ENCODE data around the gene RBBP7. TPM values are rescaled to one million over a fixed set of nuclear protein-coding genes. Genes with fewer than 3 reads are reported as not detected.

The RBBP7 gene
- total RNA-seq, 4 donors from 2014 or later: 51.2 to 115 (median 59.9) TPM

DNA sequence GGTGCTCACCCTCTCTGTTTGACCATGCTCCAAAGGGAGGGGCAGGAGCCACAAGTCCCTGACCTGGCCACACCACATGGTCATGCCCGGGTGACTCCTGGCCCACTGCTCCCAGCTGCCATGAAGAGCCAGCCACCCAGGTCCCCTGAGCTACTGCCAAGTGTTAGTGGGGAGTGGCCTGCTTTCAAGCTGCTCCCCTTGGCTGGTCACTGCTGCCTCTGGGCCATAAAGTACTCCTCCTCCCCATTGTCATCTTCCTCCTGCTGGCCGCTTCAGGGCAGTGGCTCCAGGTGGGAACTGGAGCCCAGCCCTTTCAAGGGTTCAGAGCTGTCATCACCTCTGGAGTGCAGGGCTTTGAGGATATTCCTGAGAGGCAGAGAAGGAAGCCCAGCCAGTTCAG lies 27.3 kb upstream of the RBBP7 start:
- TF ChIP-seq, protein P1, sequence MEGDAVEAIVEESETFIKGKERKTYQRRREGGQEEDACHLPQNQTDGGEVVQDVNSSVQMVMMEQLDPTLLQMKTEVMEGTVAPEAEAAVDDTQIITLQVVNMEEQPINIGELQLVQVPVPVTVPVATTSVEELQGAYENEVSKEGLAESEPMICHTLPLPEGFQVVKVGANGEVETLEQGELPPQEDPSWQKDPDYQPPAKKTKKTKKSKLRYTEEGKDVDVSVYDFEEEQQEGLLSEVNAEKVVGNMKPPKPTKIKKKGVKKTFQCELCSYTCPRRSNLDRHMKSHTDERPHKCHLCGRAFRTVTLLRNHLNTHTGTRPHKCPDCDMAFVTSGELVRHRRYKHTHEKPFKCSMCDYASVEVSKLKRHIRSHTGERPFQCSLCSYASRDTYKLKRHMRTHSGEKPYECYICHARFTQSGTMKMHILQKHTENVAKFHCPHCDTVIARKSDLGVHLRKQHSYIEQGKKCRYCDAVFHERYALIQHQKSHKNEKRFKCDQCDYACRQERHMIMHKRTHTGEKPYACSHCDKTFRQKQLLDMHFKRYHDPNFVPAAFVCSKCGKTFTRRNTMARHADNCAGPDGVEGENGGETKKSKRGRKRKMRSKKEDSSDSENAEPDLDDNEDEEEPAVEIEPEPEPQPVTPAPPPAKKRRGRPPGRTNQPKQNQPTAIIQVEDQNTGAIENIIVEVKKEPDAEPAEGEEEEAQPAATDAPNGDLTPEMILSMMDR (IDR thresholded peaks at IDR 0.05; ENCODE audit: low read depth): no peak

DNA sequence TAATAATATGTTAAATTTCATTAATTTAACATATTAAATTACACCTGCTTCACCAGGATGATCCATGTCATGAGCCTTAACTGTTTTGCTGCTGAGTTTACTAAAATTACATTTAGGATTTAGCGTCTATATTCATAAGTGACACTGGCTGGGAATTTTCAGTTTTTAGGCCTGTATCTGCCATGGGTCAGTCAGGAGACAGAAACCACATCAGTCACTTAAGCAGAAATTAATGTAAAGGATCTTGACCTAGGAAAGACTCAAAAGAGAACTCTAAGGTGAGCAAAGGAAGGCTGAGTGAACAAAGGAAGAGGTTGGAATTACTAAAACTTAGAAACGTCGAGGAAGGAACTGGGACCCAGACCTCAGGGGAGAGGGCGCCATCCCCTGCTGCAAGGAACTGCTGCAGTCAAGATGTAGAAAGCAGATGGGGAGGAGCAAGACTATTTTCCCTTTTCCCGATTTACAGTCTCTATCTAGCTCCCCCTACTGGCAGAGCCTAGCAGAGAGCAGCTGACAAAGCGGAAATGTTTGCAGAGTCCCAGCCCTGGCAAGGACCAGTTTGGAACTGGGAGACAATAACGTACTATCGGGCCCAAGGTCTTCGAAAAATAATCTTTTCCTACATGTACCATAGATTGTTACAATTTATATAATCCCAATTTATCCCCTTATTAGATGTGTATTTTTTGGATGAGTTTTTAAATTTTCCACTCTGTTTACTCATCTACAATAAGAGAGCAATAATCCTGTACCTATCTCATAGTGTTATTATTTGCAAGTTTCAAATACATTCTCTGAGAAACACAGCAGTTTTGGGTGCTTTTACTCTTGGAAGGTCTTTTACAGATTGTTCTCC lies 22.6 kb upstream of the RBBP7 start:
- TF ChIP-seq, protein P1 (IDR thresholded peaks at IDR 0.05; ENCODE audit: low read depth): no peak

DNA sequence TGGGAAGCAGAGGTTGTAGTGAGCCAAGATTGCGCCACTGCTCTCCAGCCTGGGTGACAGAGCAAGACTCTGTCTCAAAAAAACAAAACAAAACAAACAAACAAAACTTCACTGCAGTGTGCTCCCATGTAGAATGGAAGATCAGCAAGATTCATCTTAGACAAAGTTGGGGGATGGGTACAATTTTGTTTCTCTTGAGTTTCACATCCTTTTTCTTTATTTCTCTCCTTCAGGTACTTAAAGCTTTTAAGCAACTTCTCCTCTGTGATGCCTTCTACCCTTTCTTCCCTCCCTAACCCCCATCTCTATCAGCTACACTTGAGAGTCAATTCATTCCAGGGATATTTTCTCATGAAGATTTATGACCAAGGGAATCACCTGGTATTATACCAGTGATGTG lies 15.5 kb upstream of the RBBP7 start:
- TF ChIP-seq, protein P1 (IDR thresholded peaks at IDR 0.05; ENCODE audit: low read depth): no peak

DNA sequence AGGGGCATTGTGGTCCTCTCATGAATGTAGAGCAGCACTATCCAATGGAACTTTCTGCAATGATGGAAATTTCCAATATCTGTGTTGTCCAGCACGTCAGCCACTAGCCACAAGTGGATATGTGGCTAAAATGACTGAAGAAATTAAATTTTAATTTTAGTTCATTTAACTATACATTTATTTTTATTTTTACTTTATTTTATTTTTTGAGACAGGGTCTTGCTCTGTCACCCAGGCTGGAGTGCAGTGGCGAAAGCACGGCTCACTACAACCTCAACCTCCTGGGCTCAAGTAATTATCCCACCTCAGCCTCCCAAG lies 13.3 kb upstream of the RBBP7 start:
- TF ChIP-seq, protein P1 (IDR thresholded peaks at IDR 0.05; ENCODE audit: low read depth): no peak

DNA sequence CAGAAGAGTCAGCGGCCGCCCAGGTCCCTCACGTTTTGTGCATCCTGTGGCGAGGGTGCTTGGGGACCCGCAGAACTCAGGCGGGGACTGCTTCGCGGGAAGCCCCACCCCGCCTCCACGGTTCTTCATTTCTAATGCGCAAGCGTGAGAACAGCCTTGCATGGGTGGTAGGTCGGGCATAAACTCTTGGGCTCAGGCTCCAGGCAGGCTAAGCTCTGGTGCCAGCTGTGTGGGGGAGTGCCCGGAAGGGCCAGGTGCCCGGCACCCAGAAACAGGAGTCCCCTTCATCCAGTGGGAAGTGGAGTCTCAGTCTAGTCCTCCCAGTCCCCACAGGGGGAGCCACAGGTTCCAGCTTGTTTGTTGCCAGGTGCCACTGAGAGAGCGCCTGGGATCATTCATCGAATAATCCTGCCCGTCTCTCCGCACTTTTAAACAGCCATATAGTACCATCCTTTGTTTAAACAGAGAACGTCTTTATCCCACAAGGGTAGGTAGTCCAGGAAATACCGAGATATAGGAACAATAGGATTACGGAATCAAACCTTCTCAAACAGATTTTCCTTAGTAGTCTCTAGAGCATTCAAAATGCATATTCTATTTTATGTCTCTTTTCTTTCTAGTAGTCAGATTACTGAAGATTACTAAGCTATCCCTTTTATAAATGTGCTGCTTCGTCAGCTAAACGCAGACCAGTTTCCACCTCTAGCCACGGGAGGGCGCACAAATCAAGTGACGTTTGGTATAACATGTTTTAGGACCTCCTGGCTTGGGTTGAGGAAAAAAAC lies 12.7 kb upstream of the RBBP7 start:
- TF ChIP-seq, protein P1 (IDR thresholded peaks at IDR 0.05; ENCODE audit: low read depth): no peak

DNA sequence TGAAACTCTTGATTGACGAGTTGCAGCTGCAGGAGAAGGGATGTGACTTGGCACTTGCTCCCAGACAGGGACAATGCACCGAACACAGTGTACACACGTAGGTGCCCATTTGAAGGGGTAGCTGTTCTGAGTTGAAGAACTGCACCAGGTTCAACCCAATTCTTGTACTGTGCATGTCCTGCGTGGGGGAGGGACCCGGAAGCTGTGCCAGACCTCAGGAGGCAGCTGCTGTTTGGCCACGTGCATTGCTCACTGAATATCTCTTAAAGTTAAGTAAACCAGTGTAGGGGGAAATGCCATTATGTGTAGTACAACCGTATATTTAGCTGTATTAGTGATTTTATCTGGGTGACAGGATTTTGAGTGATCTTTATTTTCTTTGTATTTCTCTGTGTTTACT lies 12.0 kb upstream of the RBBP7 start:
- TF ChIP-seq, protein P1 (IDR thresholded peaks at IDR 0.05; ENCODE audit: low read depth): no peak

DNA sequence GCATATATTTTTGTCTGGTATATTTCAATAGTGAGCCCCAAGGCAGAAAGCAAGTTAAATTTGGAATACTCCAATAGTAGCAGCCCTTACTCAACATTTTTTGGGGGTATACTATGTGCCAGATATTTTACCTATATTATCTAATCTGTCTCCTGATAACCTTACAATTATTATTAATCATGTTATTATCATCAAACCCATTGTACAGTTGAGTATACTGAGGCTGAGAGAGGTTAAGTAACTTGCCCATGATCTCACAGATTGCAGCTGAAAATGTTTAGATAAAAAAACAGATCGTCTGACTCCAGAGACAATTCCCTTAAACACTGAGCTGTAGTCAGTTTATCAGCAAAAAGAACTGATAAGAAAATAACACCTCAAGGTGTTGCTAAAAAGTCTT lies 6.5 kb upstream of the RBBP7 start:
- TF ChIP-seq, protein P1 (IDR thresholded peaks at IDR 0.05; ENCODE audit: low read depth): no peak

Measured in subcutaneous adipose tissue (tissue), 4 donors.